GM18861 (cell line): ENCODE results near the gene CD55.

Source experiments
- ATAC-seq: cut with Tn5 transposase; IDR thresholded peaks from one replicate; pipeline ENCODE4 v1.9.1; 2021; ENCODE audit not compliant: unreplicated experiment

Gene CD55

DNA sequence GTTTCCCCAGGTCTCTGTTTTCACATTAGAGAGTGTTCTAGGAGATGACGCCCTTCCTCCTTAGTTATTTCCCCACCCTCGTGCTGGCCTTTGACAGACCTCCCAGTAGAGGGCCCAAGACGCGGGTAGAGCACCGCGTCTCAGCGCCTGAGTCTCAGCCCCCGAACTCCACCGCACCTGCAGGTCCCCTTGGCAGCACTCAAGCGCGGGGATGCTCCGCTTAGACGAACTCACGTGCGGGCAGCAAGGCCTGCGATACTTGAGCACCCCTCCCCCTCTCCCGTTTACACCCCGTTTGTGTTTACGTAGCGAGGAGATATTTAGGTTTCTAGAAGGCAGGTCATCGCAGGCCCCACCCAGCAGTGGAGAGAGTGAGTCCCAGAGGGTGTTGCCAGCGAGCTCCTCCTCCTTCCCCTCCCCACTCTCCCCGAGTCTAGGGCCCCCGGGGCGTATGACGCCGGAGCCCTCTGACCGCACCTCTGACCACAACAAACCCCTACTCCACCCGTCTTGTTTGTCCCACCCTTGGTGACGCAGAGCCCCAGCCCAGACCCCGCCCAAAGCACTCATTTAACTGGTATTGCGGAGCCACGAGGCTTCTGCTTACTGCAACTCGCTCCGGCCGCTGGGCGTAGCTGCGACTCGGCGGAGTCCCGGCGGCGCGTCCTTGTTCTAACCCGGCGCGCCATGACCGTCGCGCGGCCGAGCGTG lies at the start of gene CD55:
Gene CD55 (plus strand): TSS at position 600 of the 711 bp plus-strand sequence. CDS start 88 bp downstream, at position 688.
- peak; percentile 73 for ATAC-seq

DNA sequence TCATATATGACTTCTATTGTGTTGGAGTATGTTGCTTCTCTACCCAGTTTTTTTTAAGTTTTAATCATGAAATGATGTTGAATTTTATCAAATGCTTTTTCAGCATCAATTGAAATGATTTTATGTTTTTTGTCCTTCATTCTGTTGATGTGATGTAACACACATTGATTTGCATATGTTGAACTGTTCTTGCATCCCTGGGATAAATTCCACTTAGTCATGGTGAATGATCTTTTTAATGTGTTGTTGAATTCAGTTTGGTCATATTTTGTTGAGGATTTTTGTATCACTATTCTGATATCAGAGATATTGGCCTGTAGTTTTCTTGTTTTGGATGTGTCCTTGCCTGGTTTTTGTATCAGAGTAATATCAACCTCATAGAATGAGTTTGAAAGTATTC lies 46.6 kb upstream of the CD55 start:
- ATAC-seq = no peak

GRCh38 chr1:207276465-207276864 lies 45.0 kb upstream of the CD55 start:
- ATAC-seq = no peak

- no peak for ATAC-seq
Measured at GRCh38 chr1:207277241-207277640, 44.2 kb upstream of the CD55 start.

DNA sequence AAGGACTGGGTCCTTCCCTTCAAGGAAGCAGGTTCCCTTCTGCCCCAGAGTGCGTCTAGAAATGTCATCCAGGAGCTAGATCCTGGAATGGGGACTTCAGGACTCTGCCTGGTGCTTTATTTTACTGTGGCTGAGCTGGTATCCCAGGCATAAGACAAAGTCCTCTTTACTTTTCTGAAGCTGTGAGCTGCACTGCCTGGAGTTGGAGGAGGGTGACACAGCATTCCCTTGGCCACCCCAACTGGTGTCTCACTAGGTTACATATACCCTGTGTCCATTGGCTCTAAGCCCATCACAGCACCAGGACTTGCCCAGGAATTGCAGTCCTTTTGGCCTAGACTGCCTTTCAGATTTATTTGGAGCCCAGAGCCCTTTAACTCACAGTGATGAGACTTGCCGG lies 41.8 kb upstream of the CD55 start:
- ATAC-seq = no peak

- no peak for ATAC-seq
Measured at GRCh38 chr1:207280706-207281105, 40.8 kb upstream of the CD55 start.

- ATAC-seq = no peak
Measured at GRCh38 chr1:207282058-207282457, 39.4 kb upstream of the CD55 start.

DNA sequence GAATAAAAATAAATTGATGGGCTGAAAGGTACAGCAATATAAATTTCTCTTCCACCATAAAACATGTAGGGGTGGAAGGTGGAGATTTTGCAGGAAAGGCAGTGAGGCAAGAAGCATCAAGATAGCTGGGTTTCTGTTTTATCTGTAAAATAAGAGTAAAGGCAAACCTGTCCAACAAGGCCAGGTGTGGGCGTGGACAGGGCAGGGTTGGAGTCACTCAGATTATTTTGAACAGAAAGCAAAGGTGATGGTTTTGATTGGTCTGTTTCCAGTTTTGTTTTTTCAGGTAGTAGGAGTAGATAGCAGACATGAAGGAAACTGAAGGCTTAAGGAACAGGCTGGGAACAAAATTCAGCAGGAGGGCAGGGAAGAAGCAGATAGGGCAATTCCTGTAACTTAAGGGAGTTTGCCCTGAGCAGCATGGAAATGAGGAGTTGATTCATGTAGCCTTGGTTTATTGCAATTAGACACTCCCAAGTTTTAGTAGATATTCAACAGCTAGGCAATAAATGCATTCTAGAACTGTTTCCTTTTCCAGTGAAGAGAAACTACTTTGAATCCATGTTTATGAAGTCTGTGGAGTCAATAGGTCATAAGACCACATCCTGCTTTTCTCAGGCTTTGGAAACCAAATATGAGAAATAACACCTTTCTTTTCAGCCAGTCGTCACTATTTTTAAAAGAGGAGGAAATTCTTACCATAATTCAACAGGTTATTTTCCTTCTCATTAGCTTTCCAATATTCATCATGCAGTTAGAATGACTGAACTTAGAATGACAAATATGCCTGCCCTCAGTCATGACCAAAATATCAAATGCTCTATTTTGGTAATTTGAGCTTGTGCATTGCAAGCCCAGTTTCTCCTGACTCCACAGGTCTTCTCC lies 38.7 kb upstream of the CD55 start:
- no peak for ATAC-seq

GRCh38 chr1:207283421-207283820 lies 38.1 kb upstream of the CD55 start:
- ATAC-seq = no peak

DNA sequence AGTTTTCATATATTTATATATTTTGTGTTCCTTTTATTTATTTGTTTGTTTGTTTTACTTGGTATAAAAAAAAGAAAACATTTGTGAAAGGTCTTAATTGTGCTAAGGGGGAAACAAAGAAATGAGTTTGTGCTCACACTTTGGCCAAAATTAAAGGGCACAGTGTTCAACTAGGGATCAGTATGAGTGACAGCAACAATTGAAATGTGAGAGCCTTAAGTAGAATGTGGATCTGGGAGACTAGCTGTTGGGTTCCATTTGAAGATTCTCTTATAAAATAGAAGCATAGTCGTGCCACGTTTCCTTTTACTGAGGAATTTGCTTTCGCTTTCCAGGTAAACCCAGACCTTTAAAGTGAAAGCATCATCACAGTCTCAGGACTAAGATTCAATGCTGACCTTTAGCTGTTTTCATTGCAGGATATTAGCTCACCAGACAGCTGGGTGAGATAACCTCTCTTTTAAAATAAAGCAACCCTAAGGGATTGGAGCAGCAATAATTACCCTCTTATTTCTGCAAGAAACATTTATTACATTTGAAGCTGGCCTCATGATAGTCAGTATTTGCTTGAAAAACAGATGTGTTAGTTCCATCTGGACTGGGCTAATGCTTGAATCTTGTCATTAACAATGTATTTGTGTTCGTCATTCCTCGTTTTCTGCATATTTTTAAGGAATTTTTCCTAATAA lies 37.1 kb upstream of the CD55 start:
- no peak for ATAC-seq

- ATAC-seq = no peak
Measured at GRCh38 chr1:207286786-207287468, 34.6 kb upstream of the CD55 start.

DNA sequence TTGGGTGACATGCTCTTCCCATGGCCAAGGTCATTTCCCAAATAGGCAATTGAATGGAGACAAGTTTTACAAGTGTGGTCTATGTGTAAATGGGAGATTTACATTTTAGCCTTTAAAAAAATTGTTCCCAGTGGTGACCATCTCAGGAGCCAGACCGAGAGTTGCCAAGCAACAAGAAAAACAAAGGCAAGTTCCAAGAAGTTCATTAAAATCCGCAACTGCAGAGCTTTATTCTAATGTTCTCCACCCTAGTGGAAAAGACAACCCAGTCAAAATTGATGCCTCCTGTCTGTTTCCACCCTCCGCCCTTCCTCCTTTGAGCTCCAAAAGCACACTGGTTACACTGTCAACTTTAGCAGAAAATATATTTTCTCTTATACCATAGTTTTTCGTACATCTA lies 33.2 kb upstream of the CD55 start:
- ATAC-seq = no peak

GRCh38 chr1:207289756-207290155 lies 31.7 kb upstream of the CD55 start:
- no peak for ATAC-seq

DNA sequence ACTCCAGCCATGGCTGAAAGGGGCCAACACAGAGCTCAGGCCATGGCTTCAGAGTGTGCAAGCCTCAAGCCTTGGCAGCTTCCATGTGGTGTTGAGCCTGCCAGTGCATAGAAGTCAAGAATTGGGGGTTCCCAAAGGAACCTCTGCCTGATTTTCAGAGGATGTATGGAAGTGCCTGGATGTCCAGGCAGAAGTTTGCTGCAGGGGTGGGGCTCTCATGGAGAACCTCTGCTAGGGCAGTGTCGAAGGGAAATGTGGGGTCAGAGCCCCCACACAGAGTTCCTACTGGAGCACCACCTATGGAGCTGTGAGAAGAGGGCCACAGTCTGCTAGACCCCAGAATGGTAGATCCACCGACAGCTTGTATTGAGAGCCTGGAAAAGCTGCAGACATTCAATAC lies 29.8 kb upstream of the CD55 start:
- ATAC-seq = no peak

- ATAC-seq = no peak
Measured at GRCh38 chr1:207298186-207298585, 23.3 kb upstream of the CD55 start.

DNA sequence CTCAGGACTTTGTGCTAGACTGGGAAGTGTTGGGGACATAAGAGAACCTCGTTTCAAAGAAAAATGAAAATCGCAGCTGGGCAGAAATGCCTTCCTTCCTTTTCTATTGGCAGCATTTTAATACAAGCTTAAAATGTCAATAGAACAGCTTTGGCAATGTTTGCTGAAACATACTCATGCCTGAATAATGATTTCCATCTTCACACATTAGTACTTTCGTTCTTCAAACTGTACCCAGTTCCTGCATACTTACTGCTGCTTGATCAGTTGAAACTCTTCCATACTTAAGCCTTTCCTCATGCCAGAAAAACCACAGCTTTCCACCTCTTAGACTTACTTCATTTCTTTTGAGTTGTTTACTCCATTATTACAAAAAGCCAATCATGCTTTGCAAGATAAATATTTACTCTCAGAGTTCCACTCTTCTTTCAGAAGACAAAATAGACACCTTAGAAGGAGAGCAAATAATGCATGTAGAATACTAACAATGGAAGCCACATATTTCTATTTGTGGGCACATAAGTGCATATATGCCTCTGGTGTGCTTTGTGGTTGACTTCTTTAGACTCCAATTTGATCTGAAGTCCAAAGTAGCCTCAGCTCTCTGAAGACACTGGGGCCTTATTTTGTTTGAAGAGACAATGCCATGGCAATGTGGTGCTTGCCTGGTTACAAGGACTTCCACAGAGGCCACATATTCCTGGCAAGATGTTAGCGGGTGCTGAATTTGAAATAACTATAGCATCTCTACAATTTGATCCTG lies 22.7 kb upstream of the CD55 start:
- ATAC-seq = no peak

DNA sequence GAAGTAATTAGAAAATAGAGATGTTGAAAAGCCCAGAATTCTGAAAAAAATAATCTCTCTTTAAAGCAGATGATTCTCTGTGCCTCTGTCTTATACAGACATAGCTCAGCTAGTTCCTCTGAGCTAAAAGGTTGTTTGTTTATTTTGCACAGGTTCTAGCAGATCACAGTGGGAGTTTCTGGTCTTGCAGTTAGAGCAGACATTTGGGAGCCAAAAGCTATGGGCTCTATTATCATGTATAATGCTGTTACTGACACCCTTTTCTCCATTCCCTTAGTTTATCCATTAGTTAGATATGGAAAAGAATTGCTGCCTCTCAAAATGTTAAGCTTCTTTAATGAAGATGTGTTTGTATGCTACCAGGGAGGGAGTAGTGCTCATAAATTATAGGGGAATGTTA lies 20.5 kb upstream of the CD55 start:
- no peak for ATAC-seq

DNA sequence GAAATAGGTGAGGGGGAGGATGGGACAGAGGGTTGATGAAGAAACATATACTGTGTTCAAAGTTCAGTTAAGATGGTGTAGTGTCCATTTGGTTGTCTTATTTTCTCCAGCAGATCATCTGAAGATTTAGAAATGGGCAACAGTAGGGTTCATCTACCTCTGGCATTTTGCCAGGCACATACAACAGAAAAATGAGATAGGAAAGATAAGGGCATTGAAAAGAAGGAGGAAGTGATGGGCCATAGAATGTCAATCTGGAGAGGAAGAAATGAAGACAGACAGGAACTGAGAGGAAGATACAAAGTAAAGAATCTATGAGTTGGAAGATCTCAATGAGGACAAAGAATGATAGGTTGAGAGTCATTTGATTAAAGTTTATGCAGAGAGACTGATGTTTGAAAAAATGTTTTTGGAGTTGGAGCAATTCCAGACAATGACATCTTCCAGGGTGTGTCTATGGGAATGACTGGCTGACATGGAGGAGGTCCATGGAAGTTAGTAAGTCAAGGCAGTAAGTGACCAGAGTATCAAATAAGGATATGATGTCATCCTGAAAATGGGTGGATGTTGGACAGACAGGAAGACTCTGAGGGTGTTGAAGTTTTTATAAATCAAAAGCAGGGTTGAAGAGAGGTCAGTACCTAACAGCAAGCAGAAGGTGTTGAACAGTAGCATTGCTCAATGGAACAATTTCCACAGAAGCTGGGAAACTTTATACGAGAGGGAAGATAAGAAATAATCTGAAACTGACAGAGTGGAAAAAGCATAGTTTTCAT lies 18.7 kb upstream of the CD55 start:
- no peak for ATAC-seq

DNA sequence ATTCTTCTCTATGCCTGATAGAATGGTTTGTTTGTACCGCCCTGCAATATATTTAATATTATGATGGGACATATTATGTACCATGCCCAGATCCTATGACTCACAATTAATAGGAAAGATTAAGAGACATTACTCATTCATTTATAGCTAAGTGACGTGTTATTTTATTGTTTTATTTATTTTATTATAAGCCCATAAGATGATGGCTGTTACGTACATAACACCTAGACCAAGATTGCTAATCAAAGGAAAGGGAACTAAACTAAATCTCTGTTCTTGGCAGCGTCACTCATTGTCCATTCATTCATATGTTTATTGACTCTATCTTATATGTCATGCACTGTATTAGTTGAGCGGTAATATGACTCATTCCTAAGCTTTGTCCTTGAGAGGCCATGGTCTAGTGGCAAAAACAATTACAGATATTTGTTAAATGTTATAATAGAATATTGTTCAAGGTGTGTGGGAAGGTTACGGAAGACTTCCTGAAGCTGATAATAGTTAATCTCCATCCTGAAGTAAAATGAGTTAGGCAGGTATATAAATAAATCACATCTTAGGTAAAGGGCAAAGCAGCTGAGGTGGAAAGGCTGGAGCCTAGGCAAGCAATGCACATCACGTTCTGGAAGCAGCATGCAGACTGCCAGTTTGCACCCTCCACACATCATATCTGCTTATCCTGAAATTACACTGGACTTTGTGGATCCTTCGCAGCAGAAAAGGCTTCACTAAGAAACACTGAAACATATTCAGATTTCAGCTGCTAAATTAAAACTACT lies 16.6 kb upstream of the CD55 start:
- ATAC-seq = no peak
